Common myeloid progenitor, CD34-positive (primary cell): ENCODE data around the gene MRGPRX2.

Experiments used
- CTCF ChIA-PET: fragments of 350-600 bp; sonication (Branson Sonifier 250); formaldehyde crosslinking; loops from one replicate; lab custom pipeline; 2021; ENCODE audit warnings: antibody characterized with exemption; lab: Charles Lee
- POLR2A ChIA-PET: fragments of 350-600 bp; sonication (Branson Sonifier 250); formaldehyde crosslinking; loops from one replicate; lab custom pipeline; 2021; ENCODE audit warnings: antibody characterized with exemption; lab: Charles Lee
- DNase-seq, 3 donors: peaks; one replicate each; pipeline versions ENCODE4 v3.0.0 to v3.0.0-alpha.2; 2013
- H3K27ac ChIP-seq, 2 experiments: 1 replicate in 1 of 2; 2 replicates in 1 of 2; pipeline ENCODE4 v1.7.0; 2013; ENCODE audit warnings: inconsistent platforms in 2 of 2, low read length in 2 of 2, mild to moderate bottlenecking in 2 of 2, low read depth in 1 of 2, moderate library complexity in 1 of 2; ENCODE audit not compliant: severe bottlenecking in 2 of 2, insufficient read depth in 1 of 2, poor library complexity in 1 of 2
- H3K27me3 ChIP-seq, 5 experiments: replicated peaks in 2 of 5; 1 replicate in 3 of 5; 2 replicates in 2 of 5; pipeline versions ENCODE4 v1.6.1 to v1.7.0; 2013; ENCODE audit warnings: low read length in 4 of 5, mild to moderate bottlenecking in 2 of 5, moderate library complexity in 2 of 5, inconsistent platforms in 1 of 5; ENCODE audit not compliant: insufficient read depth in 5 of 5, control insufficient read depth in 4 of 5
- H3K36me3 ChIP-seq, 4 experiments: 1 replicate in 2 of 4; 2 replicates in 2 of 4; pipeline versions ENCODE4 v1.6.1 to v1.7.0; 2013; ENCODE audit warnings: low read length in 3 of 4, control low read depth in 1 of 4, mild to moderate bottlenecking in 1 of 4; ENCODE audit not compliant: control insufficient read depth in 4 of 4, insufficient read depth in 4 of 4
- H3K4me1 ChIP-seq, 4 experiments: 1 replicate in 3 of 4; 2 replicates in 1 of 4; pipeline versions ENCODE4 v1.6.1 to v1.7.1; 2013; ENCODE audit warnings: low read length in 3 of 4, mild to moderate bottlenecking in 3 of 4, control low read depth in 1 of 4, inconsistent platforms in 1 of 4, moderate library complexity in 1 of 4; ENCODE audit not compliant: control insufficient read depth in 4 of 4, insufficient read depth in 4 of 4; ENCODE audit errors: control extremely low read depth in 1 of 4
- H3K4me3 ChIP-seq, 7 experiments: 1 replicate in 4 of 7; 2 replicates in 3 of 7; pipeline versions ENCODE4 v1.5.1 to v1.7.0; 2013; ENCODE audit warnings: mild to moderate bottlenecking in 7 of 7, low read length in 6 of 7, moderate library complexity in 6 of 7, inconsistent platforms in 2 of 7, low read depth in 2 of 7, control low read depth in 1 of 7; ENCODE audit not compliant: insufficient read depth in 4 of 7, control insufficient read depth in 1 of 7; ENCODE audit errors: extremely low read depth in 1 of 7
- H3K9me3 ChIP-seq, 5 experiments: 1 replicate in 4 of 5; 2 replicates in 1 of 5; pipeline versions ENCODE4 v1.6.1 to v1.7.1; 2013; ENCODE audit warnings: low read length in 4 of 5, mild to moderate bottlenecking in 2 of 5, inconsistent platforms in 1 of 5, low read depth in 1 of 5, moderate library complexity in 1 of 5; ENCODE audit not compliant: control insufficient read depth in 4 of 5, insufficient read depth in 2 of 5; ENCODE audit errors: control extremely low read depth in 1 of 5
- WGBS: methylation state at CpG from one replicate; pipeline ENCODE4 v1.1.5; 2013; ENCODE audit not compliant: insufficient coverage; 5-methylcytosine and 5-hydroxymethylcytosine counted together

Gene MRGPRX2

GRCh38 chr11:19018901-19019300 lies 41.6 kb downstream of the MRGPRX2 start:
- H3K4me3 ChIP-seq = no peak overlapping the region
- ChIA-PET POLR2A (no interaction called here), CTCF (no interaction called here)
- H3K27ac ChIP-seq = no peak overlapping the region
- DNase-seq = no peak
- 28% methylated on average over 3 of the region's 3 CpGs for WGBS
- peaks cover 0 to 8% (median 0%) of the 10 kb centered on the region in 5 experiments for H3K27me3 ChIP-seq
- H3K36me3 ChIP-seq = no peaks in the 10 kb centered on the region
- no peaks in the 10 kb centered on the region for H3K9me3 ChIP-seq
- peaks cover 0 to 2% (median 0%) of the 10 kb centered on the region in 4 experiments for H3K4me1 ChIP-seq

- Histone ChIP-seq H3K4me3 (no peak overlapping the region), H3K36me3 (no peaks in the 10 kb centered on the region), H3K4me1 (no peaks in the 10 kb centered on the region), H3K9me3 (peaks cover 0 to 4% (median 0%) of the 10 kb centered on the region in 5 experiments), H3K27ac (no peak overlapping the region), H3K27me3 (peaks cover 0 to 6% (median 0%) of the 10 kb centered on the region in 5 experiments)
- CTCF ChIA-PET = no interaction called here
- DNase-seq = peak in 2 of 3 donors; percentile 20 to 23
- POLR2A ChIA-PET = no interaction called here
- WGBS = no CpG with 5 or more reads among the region's 3 CpGs
These were observed 47.2 kb downstream of the MRGPRX2 start for GRCh38 chr11:19013181-19013857.

- H3K9me3 ChIP-seq = peaks cover 0 to 4% (median 0%) of the 10 kb centered on the region in 5 experiments
- ChIA-PET CTCF (no interaction called here), POLR2A (no interaction called here)
- H3K27me3 ChIP-seq = peaks cover 0 to 6% (median 0%) of the 10 kb centered on the region in 5 experiments
- no peak overlapping the region for H3K4me3 ChIP-seq
- no peak for DNase-seq
- H3K27ac ChIP-seq = no peak overlapping the region
- no peaks in the 10 kb centered on the region for H3K36me3 ChIP-seq
- no peaks in the 10 kb centered on the region for H3K4me1 ChIP-seq
These were observed 47.9 kb downstream of the MRGPRX2 start for GRCh38 chr11:19012636-19013035.
